Measurements from ENCODE around the gene WDTC1.
A peak's percentile ranks its signal among the peaks of the same experiment; 100 is the strongest.

DNA sequence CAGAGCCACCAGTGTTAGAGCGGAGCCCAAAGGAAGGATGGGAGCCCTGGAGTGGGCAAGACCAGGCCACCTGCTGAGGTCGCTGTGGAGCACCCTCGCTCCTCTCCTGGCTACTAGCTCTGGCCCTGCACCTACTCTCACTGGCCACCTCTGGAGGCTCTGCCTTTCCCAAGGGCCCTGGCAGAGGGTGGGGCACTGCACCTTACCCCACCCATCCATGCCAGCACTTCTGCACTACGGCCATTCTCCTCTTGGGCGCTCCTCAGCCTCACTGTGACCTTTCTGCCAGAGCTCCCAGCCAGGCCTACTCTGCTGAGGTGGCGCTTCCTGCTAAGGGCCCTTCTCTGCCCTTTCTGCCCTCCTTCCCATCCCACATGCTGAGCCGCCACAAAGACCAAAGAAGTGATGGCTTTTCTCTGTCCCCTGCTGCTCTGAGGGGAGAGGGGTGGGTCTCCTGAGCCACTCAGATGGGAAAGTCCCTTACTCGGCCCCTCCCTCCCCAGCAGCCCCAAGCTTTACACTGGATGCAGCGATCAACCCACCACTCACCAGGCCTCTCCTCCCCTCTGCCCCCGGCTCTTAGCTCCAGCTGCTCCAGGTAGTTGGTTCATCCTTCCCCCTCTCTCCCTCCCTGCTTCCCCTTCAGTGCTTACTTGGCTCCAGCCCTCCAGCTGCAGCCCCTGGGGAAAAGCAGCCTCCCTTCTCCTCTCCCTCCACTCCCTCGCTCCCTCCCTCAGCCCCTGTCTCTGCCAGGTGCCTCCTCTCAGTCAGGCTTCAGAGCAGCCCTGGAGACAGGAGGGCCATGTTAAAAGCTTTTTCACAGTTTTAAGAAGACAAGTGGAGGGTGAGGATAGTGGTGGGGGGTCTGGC lies 72.7 kb downstream of the WDTC1 start:
- TF ChIP-seq, protein P1, sequence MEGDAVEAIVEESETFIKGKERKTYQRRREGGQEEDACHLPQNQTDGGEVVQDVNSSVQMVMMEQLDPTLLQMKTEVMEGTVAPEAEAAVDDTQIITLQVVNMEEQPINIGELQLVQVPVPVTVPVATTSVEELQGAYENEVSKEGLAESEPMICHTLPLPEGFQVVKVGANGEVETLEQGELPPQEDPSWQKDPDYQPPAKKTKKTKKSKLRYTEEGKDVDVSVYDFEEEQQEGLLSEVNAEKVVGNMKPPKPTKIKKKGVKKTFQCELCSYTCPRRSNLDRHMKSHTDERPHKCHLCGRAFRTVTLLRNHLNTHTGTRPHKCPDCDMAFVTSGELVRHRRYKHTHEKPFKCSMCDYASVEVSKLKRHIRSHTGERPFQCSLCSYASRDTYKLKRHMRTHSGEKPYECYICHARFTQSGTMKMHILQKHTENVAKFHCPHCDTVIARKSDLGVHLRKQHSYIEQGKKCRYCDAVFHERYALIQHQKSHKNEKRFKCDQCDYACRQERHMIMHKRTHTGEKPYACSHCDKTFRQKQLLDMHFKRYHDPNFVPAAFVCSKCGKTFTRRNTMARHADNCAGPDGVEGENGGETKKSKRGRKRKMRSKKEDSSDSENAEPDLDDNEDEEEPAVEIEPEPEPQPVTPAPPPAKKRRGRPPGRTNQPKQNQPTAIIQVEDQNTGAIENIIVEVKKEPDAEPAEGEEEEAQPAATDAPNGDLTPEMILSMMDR (conservative IDR thresholded peaks at IDR 0.05; ENCODE audit: low read depth, low read length) = peak; percentile 33; the same call in 1 of the 2 replicates
- TF ChIP-seq EZH2 (IDR thresholded peaks at IDR 0.05; ENCODE audit: low read length, unreplicated experiment) = no peak
